K562 (cell line): ENCODE data around the gene GALT. TPM values are rescaled to one million over a fixed set of nuclear protein-coding genes. Genes with fewer than 3 reads are reported as not detected.

ENCODE experiments used
- ATF1 ChIP-seq, 2 experiments: fragments of 450-650 bp in 1 of 2; IDR thresholded peaks; 2 replicates each; pipeline ENCODE4 v1.6.1; 2016; ENCODE audit warnings: missing compliant biosample characterization in 1 of 2, missing genetic modification characterization in 1 of 2
- ATF6 ChIP-seq: sonication (generic); formaldehyde crosslinking; IDR thresholded peaks from 2 replicates; pipeline ENCODE4 v1.4.0; 2020; ENCODE audit warnings: mild to moderate bottlenecking, missing genetic modification reagents
- BCOR ChIP-seq: fragments of 450-650 bp; IDR thresholded peaks from 2 replicates; pipeline ENCODE4 v1.6.1; 2016
- BRD4 ChIP-seq: fragments of 200-600 bp; sonication (generic); IDR thresholded peaks from 2 replicates; pipeline ENCODE4 v1.6.1; 2017; ENCODE audit warnings: inconsistent platforms
- CHD2 ChIP-seq: IDR thresholded peaks from 2 replicates; pipeline ENCODE4 v1.6.1; 2011; ENCODE audit warnings: low read depth, low read length
- CREB3 ChIP-seq: fragments of 450-650 bp; conservative IDR thresholded peaks from 2 replicates; pipeline ENCODE4 v1.6.1; 2016; ENCODE audit warnings: missing genetic modification characterization, low read depth, mild to moderate bottlenecking, missing compliant biosample characterization, moderate library complexity
- CXXC5 ChIP-seq: fragments of 250-450 bp; sonication (Bioruptor Pico); IDR thresholded peaks from 2 replicates; pipeline ENCODE4 v1.8.0; 2022; ENCODE audit warnings: inconsistent platforms, mild to moderate bottlenecking, moderate library complexity
- DACH1 ChIP-seq: fragments of 450-650 bp; IDR thresholded peaks from 2 replicates; pipeline ENCODE4 v1.6.1; 2018; ENCODE audit not compliant: partially characterized antibody
- DIDO1 ChIP-seq: fragments of 450-650 bp; IDR thresholded peaks from 2 replicates; pipeline ENCODE4 v1.6.1; 2016; ENCODE audit warnings: low read depth, missing biosample characterization, missing genetic modification characterization
- EP400 ChIP-seq: fragments of 450-650 bp; IDR thresholded peaks from 2 replicates; pipeline ENCODE4 v1.6.1; 2017; ENCODE audit warnings: antibody characterized with exemption, mild to moderate bottlenecking, moderate library complexity
- FOXP1 ChIP-seq: sonication (generic); formaldehyde crosslinking; IDR thresholded peaks from 2 replicates; pipeline ENCODE4 v1.8.0; 2022; ENCODE audit warnings: mild to moderate bottlenecking, missing genetic modification reagents
- L3MBTL2 ChIP-seq: fragments of 450-650 bp; IDR thresholded peaks from 2 replicates; pipeline ENCODE4 v1.6.1; 2016; ENCODE audit warnings: mild to moderate bottlenecking, moderate library complexity
- PHF8 ChIP-seq: fragments of 200-600 bp; sonication (generic); IDR thresholded peaks from 2 replicates; pipeline ENCODE4 v1.6.1; 2012; ENCODE audit warnings: mixed run types, mild to moderate bottlenecking, inconsistent platforms, low read length, moderate library complexity, borderline replicate concordance
- PML ChIP-seq: IDR thresholded peaks from 2 replicates; pipeline ENCODE4 v1.6.1; 2012; ENCODE audit warnings: low read length, inconsistent platforms
- RAD51 ChIP-seq: fragments of 450-650 bp; IDR thresholded peaks from 2 replicates; pipeline ENCODE4 v1.7.1; 2016; ENCODE audit warnings: low read depth, mild to moderate bottlenecking, borderline replicate concordance
- SREBF1 ChIP-seq: fragments of 150-350 bp; IDR thresholded peaks from 2 replicates; pipeline ENCODE4 v1.6.1; 2014; ENCODE audit warnings: antibody characterized with exemption, low read depth, low read length, borderline replicate concordance
- SUPT5H ChIP-seq: fragments of 450-650 bp; IDR thresholded peaks from 2 replicates; pipeline ENCODE4 v1.6.1; 2016
- TEAD1 ChIP-seq, 2 experiments: fragments of 450-650 bp in 1 of 2; sonication (generic) in 1 of 2; formaldehyde crosslinking; IDR thresholded peaks; 2 replicates each; pipeline versions ENCODE4 v1.4.0 to v1.8.0; 2020 to 2022; ENCODE audit warnings: mild to moderate bottlenecking in 2 of 2, missing genetic modification reagents in 1 of 2
- UBTF ChIP-seq, 2 experiments: IDR thresholded peaks; 2 replicates each; pipeline ENCODE4 v1.6.1; 2012; ENCODE audit warnings: improper control_type of control experiment in 2 of 2, low read depth in 2 of 2, low read length in 2 of 2, borderline replicate concordance in 1 of 2
- ZNF444 ChIP-seq: fragments of 250-450 bp; sonication (Bioruptor Pico); IDR thresholded peaks from 2 replicates; pipeline ENCODE4 v1.4.0; 2020; ENCODE audit warnings: mild to moderate bottlenecking, moderate library complexity
- polyA plus RNA-seq, 8 experiments: library from polyadenylated mRNA; depleted of rRNA in 4 of 8; stranded (reverse) in 5 of 8; unstranded in 3 of 8; fragments of >200 nt; fragmentation: Nextera tagmentation in 2 of 8; fragmentation: Illumina TruSeq in 1 of 8; extraction: Ambion mirVana in 2 of 8; extraction: Trizol in 1 of 8; gene quantifications; 2 replicates each; pipeline versions ENCODE4 v1.2.1 to v1.2.3, GENCODE V29; 2011 to 2014; ENCODE audit warnings: inconsistent platforms in 1 of 8, missing spikeins in 1 of 8
- total RNA-seq, 7 experiments: library from RNA; depleted of rRNA in 6 of 7; stranded (reverse); fragments of >200 nt in 6 of 7; fragmentation: Illumina TruSeq in 2 of 7; extraction: Trizol in 2 of 7; gene quantifications; 2 replicates each; pipeline versions ENCODE4 v1.2.1 to v1.2.3, GENCODE V29; 2011 to 2021; ENCODE audit warnings: low replicate concordance in 1 of 7
- TF ChIP-seq, protein P1 (sequence below), 2 experiments: fragments of 200-800 bp in 1 of 2; sonication (Bioruptor generic) in 1 of 2; sonication (generic) in 1 of 2; formaldehyde crosslinking in 1 of 2; IDR thresholded peaks in 1 of 2; conservative IDR thresholded peaks in 1 of 2; 2 replicates each; pipeline versions ENCODE4 v1.5.0 to v1.6.1; 2016 to 2020; ENCODE audit warnings: missing compliant biosample characterization in 1 of 2, missing genetic modification characterization in 1 of 2, missing genetic modification reagents in 1 of 2

The GALT gene
- total and polyA plus RNA-seq, 9 of the 15 experiments (the other 6 are each of a cell fraction or from before 2014, with no cell fraction given): 7.3 to 29.2 (median 15.6) TPM

DNA sequence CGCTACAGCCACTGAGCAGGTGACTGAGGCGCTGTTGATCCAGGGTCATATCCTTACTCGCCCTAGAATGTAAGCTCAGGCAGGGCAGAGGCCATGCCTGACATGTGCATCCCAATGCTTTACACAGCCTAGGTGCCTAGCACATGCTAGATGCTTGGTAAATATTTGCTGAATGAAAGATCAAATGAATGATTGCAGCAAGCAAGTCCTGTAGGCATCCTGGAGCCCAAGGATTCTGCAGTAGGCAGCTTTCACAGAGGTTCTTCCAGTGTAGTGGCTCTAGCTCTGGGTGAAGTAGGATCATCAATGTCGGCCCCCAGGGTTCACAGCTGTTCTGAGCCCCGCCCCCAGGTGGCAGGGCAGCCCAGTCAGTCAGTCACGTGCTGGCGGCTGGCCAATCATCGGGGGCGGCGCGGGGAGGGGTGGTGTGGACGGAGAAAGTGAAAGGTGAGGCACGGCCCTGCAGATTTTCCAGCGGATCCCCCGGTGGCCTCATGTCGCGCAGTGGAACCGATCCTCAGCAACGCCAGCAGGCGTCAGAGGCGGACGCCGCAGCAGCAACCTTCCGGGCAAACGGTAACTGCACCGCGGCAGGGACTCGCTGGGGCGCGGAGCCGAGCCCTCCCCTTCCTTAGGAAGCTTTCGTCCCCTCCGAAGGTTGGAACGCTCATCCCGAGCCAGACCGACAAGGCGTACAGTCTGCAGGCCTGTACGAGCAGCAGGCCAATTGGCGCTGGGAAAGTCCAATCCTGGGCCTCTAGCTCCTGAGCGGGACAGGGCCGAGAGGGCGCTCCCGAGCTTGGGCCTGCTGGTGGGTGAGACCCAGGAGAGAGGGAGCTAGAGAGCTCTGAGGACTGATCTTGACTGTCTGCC, at the start of gene GALT (continued):
- peak; percentile 55; the same call in 1 of the 2 replicates for TF ChIP-seq CHD2
- TF ChIP-seq EP400: peak; percentile 59; the same call in 1 of the 2 replicates
- TF ChIP-seq BCOR: peak; percentile 48; the same call in 1 of the 2 replicates
- TF ChIP-seq BRD4: no peak
- TF ChIP-seq SUPT5H: peak; percentile 57; the same call in 1 of the 2 replicates
- TF ChIP-seq, protein P1, sequence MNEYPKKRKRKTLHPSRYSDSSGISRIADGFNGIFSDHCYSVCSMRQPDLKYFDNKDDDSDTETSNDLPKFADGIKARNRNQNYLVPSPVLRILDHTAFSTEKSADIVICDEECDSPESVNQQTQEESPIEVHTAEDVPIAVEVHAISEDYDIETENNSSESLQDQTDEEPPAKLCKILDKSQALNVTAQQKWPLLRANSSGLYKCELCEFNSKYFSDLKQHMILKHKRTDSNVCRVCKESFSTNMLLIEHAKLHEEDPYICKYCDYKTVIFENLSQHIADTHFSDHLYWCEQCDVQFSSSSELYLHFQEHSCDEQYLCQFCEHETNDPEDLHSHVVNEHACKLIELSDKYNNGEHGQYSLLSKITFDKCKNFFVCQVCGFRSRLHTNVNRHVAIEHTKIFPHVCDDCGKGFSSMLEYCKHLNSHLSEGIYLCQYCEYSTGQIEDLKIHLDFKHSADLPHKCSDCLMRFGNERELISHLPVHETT (CRISPR knock-in tag; conservative IDR thresholded peaks at IDR 0.05 in 1 of 2, IDR thresholded peaks at IDR 0.05 in 1 of 2): no peak
- peak; percentile 97 for TF ChIP-seq DACH1
- TF ChIP-seq L3MBTL2: peak; percentile 69
- no peak for TF ChIP-seq PML
- TF ChIP-seq TEAD1 (CRISPR knock-in tag; IDR thresholded peaks at IDR 0.05): peak in 1 of 2 experiments; percentile 19; a peak in 1 of 4 replicates
- TF ChIP-seq RAD51: peak; percentile 96
- peak; percentile 59 to 71; a peak in 3 of 4 replicates for TF ChIP-seq UBTF (IDR thresholded peaks at IDR 0.05; ENCODE audit: borderline replicate concordance in 1 of 2, low read depth in 2 of 2, low read length in 2 of 2)
- TF ChIP-seq CREB3: no peak
- peak; percentile 74; the same call in 1 of the 2 replicates for TF ChIP-seq PHF8
- no peak for TF ChIP-seq ATF1 (CRISPR knock-in tag; IDR thresholded peaks at IDR 0.05)
- peak; percentile 65 for TF ChIP-seq ATF1 (tag; IDR thresholded peaks at IDR 0.05)
- peak; percentile 52 for TF ChIP-seq CXXC5
- no peak for TF ChIP-seq ZNF444 (CRISPR knock-in tag)
- TF ChIP-seq ATF6 (CRISPR knock-in tag): 0 out of 2 replicates have a peak, but pooled peaks have one; percentile 17
- TF ChIP-seq SREBF1: no peak
- 0 out of 2 replicates have a peak, but pooled peaks have one; percentile 40 for TF ChIP-seq DIDO1
- 0 out of 2 replicates have a peak, but pooled peaks have one; percentile 45 for TF ChIP-seq FOXP1 (CRISPR knock-in tag)
